GM18870 (cell line): ENCODE measurements around the gene TRAF3IP1.
"Not testable (repeated sequence)": the region's sequence is repeated elsewhere in the genome, so short reads cannot be mapped to it uniquely, and the experiment has no call there.

Experiments
- ATAC-seq: cut with Tn5 transposase; IDR thresholded peaks from one replicate; pipeline ENCODE4 v1.9.1; 2021; ENCODE audit warnings: moderate library complexity; ENCODE audit not compliant: unreplicated experiment

Gene TRAF3IP1

GRCh38 chr2:238320246-238320647 is at the start of gene TRAF3IP1:
Gene TRAF3IP1, plus strand, starts transcription at chr2:238320518. Its CDS starts 145 bp downstream, at chr2:238320663.
- no peak for ATAC-seq

GRCh38 chr2:238270606-238271005 is 49.7 kb upstream of the TRAF3IP1 start:
- ATAC-seq, result no peak

- no peak for ATAC-seq
Observed at GRCh38 chr2:238271061-238271554, 49.2 kb upstream of the TRAF3IP1 start.

DNA sequence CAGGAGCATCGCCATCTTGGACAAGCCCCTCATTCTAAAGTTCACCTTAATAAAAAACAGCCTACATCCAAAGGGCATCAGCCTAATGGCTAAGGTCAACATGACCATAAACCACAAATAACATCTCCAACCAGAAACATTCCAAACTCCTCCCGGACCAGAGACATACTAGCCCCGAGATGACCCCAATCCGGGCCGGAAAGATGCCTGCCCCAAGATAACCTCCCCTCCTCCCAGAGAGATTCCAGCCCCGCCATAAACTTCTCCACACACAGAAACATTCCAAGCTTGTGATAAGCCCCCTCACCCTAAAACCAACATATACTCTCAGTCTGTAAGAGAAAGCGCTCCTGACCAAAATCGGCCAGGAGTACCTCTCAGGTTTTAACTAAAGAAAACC is 48.6 kb upstream of the TRAF3IP1 start:
- ATAC-seq, result not testable (repeated sequence)

- no peak for ATAC-seq
Observed at GRCh38 chr2:238272156-238272555, 48.2 kb upstream of the TRAF3IP1 start.

DNA sequence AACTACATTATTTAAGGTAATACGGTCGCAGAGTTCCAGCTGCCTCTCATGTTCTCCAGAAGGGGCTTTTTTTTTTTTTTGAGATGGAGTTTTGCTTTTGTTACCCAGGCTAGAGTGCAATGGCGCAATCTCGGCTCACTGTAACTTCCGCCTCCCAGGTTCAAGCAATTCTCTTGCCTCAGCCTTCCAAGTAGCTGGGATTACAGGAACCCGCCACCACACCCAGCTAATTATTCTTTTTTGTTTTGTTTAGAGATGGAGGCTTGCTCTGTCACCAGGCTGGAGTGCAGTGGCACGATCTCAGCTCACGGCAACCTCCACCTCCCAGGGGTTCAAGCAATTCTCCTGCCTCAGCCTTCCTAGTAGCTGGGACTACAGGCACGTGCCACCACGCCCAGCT is 46.9 kb upstream of the TRAF3IP1 start:
- ATAC-seq, result not testable (repeated sequence)

DNA sequence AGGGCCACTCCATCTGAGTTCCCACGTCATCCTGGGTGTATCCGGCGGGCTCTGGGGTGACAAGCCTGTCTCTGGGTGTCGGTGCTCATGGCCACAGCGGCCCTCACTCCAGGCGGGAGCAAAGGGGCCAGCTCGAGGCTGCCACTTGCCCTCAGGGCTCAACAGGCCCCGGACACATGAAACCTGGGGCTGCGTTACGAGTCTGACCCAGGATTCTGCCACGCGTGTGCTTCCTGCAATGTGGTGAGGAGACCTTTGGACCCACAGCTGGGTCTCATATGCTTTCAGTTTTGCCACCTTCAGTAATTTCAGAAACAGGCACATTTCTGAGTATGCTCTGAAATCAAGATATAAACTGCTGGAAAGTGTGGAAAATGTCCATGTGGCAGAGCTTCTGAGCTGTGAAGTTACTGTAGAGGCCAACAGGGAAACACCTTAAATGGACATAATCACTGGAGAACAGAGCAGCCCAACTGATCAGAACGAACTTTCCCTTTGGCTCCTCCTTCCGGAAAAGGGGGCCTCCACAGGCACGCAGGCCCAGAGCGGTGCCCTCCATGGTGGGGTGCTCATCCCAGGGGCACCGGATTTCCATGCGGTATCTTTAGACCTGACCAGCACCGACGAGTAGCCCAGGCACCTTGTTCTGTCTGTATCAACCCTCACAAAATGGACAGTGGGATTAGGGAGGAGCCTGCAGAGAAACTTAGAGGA is 46.0 kb upstream of the TRAF3IP1 start:
- ATAC-seq, result no peak

DNA sequence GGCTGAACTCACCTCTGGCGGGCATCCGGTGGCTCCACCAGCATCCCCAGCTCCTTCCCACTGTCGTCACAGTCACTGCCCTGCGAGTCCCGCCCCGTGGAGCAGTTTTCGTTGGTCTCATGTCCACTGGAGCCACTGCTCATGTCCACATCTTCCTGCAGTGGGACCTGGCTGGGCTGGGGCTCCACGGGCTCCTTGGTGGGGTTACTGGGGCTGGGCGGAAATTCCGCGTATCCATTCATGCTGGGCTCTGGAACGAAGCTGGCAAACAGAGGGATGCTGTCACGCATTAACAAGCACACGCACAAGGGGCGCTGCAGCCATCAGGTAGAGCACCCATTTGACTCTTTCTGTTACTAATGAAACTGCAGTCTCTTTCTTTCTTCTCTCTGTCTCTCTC is 42.6 kb upstream of the TRAF3IP1 start:
- no peak for ATAC-seq

GRCh38 chr2:238278626-238279323 is 41.5 kb upstream of the TRAF3IP1 start:
- no peak for ATAC-seq

- ATAC-seq, result no peak
Observed at GRCh38 chr2:238279324-238279682, 41.0 kb upstream of the TRAF3IP1 start.

DNA sequence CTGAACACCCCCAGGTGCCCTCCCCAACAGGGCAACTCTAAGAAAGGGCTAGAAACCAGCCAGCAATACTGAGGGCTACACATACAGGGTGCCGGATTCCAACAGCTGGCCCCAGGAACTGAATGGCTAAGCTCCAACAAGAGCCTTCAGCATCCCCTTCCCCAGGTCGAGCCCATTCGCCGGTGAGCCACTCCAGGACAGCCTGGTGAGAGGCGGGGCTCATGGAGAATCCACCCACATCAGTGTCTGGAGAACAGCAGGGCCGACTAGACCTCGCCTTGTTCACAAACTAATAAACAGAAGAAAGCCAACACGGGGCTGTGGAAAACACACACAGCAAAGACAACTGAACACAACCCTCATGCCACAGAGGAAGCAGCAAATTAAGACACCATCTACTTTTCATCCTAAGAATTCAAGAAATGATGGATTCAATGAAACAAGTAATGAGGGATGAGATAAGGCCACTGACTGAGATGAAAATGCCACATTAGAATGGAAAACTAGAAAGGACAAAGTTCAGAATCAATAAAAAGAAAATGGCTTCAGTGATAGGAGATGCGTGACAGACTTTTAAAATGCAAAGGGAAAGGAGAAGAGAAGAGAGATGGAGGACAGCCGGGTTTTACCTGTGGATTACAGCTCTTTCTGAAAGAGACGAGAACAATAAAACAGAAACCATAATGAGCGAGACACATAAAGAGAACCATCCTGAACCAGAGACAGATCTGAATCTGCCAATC is 40.1 kb upstream of the TRAF3IP1 start:
- no peak for ATAC-seq

DNA sequence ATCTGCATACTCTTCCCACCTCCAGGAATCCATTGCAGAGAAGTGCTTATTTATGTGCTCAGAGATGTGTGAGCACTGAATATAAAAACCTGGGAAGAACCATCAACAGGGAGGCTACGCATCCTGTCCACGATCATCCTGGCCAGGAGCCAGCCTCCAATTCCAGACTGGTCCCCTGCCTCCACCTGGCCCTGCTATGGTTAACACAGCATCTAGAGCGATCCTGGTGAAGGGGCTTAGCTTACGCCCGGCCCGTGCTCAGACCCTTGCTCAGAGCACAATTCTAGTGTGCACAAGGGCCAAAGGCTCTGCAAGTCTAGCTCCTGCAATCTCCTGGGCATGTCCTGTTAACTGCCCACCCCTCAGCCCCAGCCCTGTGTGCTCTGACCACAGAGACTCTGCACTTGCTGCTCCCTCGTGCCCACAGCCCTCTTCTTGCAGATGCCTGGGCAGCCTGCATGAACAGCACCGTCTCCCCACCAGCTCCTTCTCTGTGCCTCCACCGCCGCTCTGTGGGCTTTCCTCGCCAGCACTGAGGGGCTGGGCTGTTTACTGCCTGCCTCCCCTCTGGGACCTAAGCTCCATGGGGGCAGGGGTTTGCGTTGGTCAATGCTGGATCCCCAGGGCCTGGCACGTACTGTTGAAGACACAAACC is 38.4 kb upstream of the TRAF3IP1 start:
- no peak for ATAC-seq

GRCh38 chr2:238282861-238283738 is 37.2 kb upstream of the TRAF3IP1 start:
- ATAC-seq, result no peak

DNA sequence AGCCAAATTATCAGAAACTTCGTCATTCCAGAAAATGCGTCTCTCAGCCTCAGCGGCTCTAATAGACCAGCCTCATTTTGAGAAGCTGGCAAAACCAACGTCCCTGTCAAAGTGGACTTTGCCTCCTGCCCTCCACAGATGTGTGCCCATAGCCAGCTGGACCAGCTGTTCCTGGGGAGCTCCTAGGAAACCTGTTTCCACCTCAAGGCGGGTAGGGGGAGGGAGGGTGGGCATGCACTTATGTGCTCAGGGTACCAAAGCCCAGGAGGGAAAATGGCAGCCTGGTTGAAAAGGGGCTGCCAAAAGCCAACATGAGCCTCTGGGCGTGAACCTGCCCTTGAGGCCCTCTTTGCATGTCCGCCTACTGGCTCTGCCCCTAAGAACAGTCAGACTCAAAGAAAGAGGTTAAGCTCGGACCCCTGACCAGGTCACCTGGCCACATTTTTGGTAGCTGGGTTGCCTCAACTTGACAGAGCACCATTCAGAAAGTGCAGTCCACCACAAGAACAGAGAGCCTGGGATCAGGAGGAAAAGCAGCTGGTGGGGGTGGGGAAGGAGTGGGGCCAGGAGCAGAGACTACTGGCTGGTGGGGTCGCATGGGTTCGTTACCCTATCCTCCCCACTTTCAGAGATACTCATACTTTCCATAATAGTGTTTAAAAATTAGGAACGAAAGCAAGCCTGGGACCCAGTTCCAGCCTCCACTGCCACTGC is 35.4 kb upstream of the TRAF3IP1 start:
- no peak for ATAC-seq

GRCh38 chr2:238285653-238286082 is 34.6 kb upstream of the TRAF3IP1 start:
- no peak for ATAC-seq

GRCh38 chr2:238286095-238286494 is 34.2 kb upstream of the TRAF3IP1 start:
- no peak for ATAC-seq

DNA sequence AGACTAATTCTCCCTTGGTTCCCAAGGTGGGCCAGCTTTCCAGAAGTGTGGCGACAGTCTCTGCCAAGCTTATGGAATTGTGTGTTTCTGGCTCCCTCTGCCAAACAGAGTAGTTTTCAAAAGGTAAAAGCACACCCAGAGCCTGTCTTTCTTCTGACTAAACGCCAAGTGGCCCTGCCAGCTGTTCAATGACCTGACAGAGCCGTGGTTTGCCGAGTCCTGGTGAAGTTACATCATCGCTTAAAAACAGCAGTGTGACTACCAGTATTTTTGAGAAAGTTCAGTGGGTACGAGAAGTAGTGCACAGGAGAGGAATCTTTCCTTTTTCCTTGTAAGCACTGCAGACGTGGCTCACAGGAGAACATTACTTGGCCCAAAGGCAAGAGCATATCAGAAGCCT is 33.8 kb upstream of the TRAF3IP1 start:
- ATAC-seq, result no peak

- ATAC-seq, result no peak
Observed at GRCh38 chr2:238286987-238287736, 33.2 kb upstream of the TRAF3IP1 start.
